ENCODE data around the gene CALM3. TPM values are rescaled to one million over a fixed set of nuclear protein-coding genes. Genes with fewer than 3 reads are reported as not detected.

The CALM3 gene
- total and polyA plus RNA-seq, 2 donors (not counting 3 experiments of a cell fraction or from before 2014, with no cell fraction given), result 305 to 425 TPM

GRCh38 chr19:46610413-46610775 is 9.3 kb downstream of the CALM3 start:
- dilution Hi-C loops (cut with MboI; ENCODE audit: extremely low pct_ligation_motif_present, low sequenced_read_pairs), result no loop called here

More at GRCh38 chr19:46610413-46610775, 9.3 kb downstream of the CALM3 start:
- no peaks in the 10 kb centered on the region for H3K9me1 ChIP-seq (replicated peaks; ENCODE audit: control insufficient read depth, extremely low read depth, insufficient read depth, low read length)
- H3K4me3 ChIP-seq (replicated peaks in 1 of 3; ENCODE audit: insufficient read depth in 1 of 3, low read depth in 1 of 3, low read length in 3 of 3), result no peak overlapping the region
- H3K4me1 ChIP-seq (ENCODE audit: control insufficient read depth, extremely low read depth, insufficient read depth, low read length), result peaks cover 4% of the 10 kb centered on the region
- intact Hi-C loops (cut with micrococcal nuclease), result no loop called here
- DNase-seq (ENCODE audit: low read depth, low spot score) (no peak), FAIRE-seq (no peak)
- TF ChIP-seq MAX (IDR thresholded peaks at IDR 0.05; ENCODE audit: insufficient read depth, insufficient read length), result no peak
- TF ChIP-seq EZH2 (IDR thresholded peaks at IDR 0.05; ENCODE audit: borderline replicate concordance, low read depth, low read length, severe bottlenecking), result no peak
- no peak for TF ChIP-seq FOS (IDR thresholded peaks at IDR 0.05; ENCODE audit: borderline replicate concordance, insufficient read depth, low read length)
- TF ChIP-seq POLR2A (IDR thresholded peaks at IDR 0.05; ENCODE audit: low read depth, low read length), result no peak
- TF ChIP-seq POLR2AphosphoS5 (IDR thresholded peaks at IDR 0.05; ENCODE audit: insufficient read depth, low read depth, low read length), result no peak
- TF ChIP-seq MYC (IDR thresholded peaks at IDR 0.05; ENCODE audit: low read depth, low read length), result no peak
- TF ChIP-seq JUN (IDR thresholded peaks at IDR 0.05; ENCODE audit: borderline replicate concordance, insufficient read depth, insufficient read length, low read depth), result no peak
- TF ChIP-seq, protein P1, sequence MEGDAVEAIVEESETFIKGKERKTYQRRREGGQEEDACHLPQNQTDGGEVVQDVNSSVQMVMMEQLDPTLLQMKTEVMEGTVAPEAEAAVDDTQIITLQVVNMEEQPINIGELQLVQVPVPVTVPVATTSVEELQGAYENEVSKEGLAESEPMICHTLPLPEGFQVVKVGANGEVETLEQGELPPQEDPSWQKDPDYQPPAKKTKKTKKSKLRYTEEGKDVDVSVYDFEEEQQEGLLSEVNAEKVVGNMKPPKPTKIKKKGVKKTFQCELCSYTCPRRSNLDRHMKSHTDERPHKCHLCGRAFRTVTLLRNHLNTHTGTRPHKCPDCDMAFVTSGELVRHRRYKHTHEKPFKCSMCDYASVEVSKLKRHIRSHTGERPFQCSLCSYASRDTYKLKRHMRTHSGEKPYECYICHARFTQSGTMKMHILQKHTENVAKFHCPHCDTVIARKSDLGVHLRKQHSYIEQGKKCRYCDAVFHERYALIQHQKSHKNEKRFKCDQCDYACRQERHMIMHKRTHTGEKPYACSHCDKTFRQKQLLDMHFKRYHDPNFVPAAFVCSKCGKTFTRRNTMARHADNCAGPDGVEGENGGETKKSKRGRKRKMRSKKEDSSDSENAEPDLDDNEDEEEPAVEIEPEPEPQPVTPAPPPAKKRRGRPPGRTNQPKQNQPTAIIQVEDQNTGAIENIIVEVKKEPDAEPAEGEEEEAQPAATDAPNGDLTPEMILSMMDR (IDR thresholded peaks at IDR 0.05; ENCODE audit: extremely low read depth in 1 of 2, insufficient read depth in 1 of 2, low read depth in 1 of 2, low read length in 2 of 2), result no peak
- TF ChIP-seq GATA2 (IDR thresholded peaks at IDR 0.05; ENCODE audit: insufficient read depth, insufficient read length, low read depth, low read length), result no peak
- H3K36me3 ChIP-seq (ENCODE audit: control insufficient read depth in 2 of 2, extremely low read depth in 1 of 2, insufficient read depth in 2 of 2, low read length in 2 of 2), result peaks cover 13 to 48% of the 10 kb centered on the region in 2 experiments
- BruUV-seq (replicated peaks), result no TSS peak
- no peaks in the 10 kb centered on the region for H4K20me1 ChIP-seq (replicated peaks; ENCODE audit: control insufficient read depth, extremely low read depth, insufficient read depth, low read length)
- POLR2A ChIA-PET, result interaction anchor here (0.6 kb wide), 1 partner anchor 145 kb away, joined by 3 read pairs; no protein-coding TSS in a partner anchor
- H3K4me2 ChIP-seq (ENCODE audit: insufficient read depth, low read length), result no peak overlapping the region
- CTCF ChIA-PET, result interaction anchor here (2.0 to 13.9 kb wide), 2 partner anchors 9 to 54 kb away, joined by 7 to 422 read pairs; partner anchors contain the start of genes CALM3 and DACT3
- no peaks in the 10 kb centered on the region for H3K27me3 ChIP-seq (ENCODE audit: control insufficient read depth in 2 of 2, insufficient read depth in 2 of 2, low read length in 2 of 2)
- no peak overlapping the region for H3K27ac ChIP-seq (ENCODE audit: insufficient read depth, low read depth, low read length)
- no peaks in the 10 kb centered on the region for H3K9me3 ChIP-seq (replicated peaks; ENCODE audit: control insufficient read depth, insufficient read depth, low read length)
- H3K9ac ChIP-seq (replicated peaks; ENCODE audit: extremely low read depth, insufficient read depth, low read length), result no peak overlapping the region
- H3K79me2 ChIP-seq (ENCODE audit: control insufficient read depth, insufficient read depth, low read length), result peaks cover 11% of the 10 kb centered on the region
- H2AFZ ChIP-seq (ENCODE audit: low read depth, low read length), result no peak overlapping the region
